HCT116 (cell line): ENCODE data around the gene CDH4. TPM values are rescaled to one million over a fixed set of nuclear protein-coding genes. Genes with fewer than 3 reads are reported as not detected.

Experiments
- ATAC-seq: fragments of 200-7000 bp; cut with Tn5 transposase; 2 replicates; pipeline ENCODE4 v1.9.1; 2020; ENCODE audit warnings: mild to moderate bottlenecking, moderate library complexity
- BruUV-seq: library from RNA; stranded (reverse); fragments of 400-500 nt; replicated peaks from 2 replicates; lab custom pipeline; 2021; lab: Mats Ljungman, UMichigan
- CTCF ChIA-PET: fragments of 300-600 bp; sonication (Branson Sonifier 250); formaldehyde crosslinking; loops from one replicate; lab custom pipeline; 2021; ENCODE audit warnings: antibody characterized with exemption; lab: Charles Lee
- POLR2A ChIA-PET: fragments of 300-600, 350-600 bp; sonication (Branson Sonifier 250); formaldehyde crosslinking; loops from one replicate; lab custom pipeline; 2021; ENCODE audit warnings: antibody characterized with exemption; lab: Charles Lee
- RAD21 ChIA-PET, 2 experiments: fragments of 300-600 bp; sonication (Branson Sonifier 250); formaldehyde crosslinking; loops; one replicate each; lab custom pipeline; 2023; ENCODE audit warnings: low total read pairs in 2 of 2; ENCODE audit not compliant: uncharacterized antibody in 2 of 2, unreplicated experiment in 2 of 2, low non-redundant PET in 1 of 2; lab: Charles Lee
- DNase-seq: peaks from one replicate; pipeline ENCODE4 v3.0.0-alpha.2; 2010; ENCODE audit warnings: low read depth, low spot score
- H2AFZ ChIP-seq: fragments of 200-600 bp; shearing (Covaris generic), sonication (generic); 2 replicates; pipeline ENCODE4 v1.6.1; 2017; ENCODE audit warnings: low read depth, mixed run types, mixed read lengths, antibody characterized with exemption, low read length; ENCODE audit not compliant: poor library complexity, severe bottlenecking
- H3K27ac ChIP-seq: 2 replicates; pipeline ENCODE4 v1.5.1; 2012; ENCODE audit warnings: low read depth, low read length
- H3K27me3 ChIP-seq: fragments of 200-600 bp; sonication (generic); 2 replicates; pipeline ENCODE4 v1.6.1; 2016; ENCODE audit warnings: mixed run types, low read length, mixed read lengths; ENCODE audit not compliant: insufficient read depth
- H3K36me3 ChIP-seq, 2 experiments: fragments of 200-500 bp in 1 of 2; fragments of 200-600 bp in 1 of 2; sonication (Bioruptor generic) in 1 of 2; sonication (generic) in 1 of 2; 2 replicates each; pipeline versions ENCODE4 v1.5.1 to v1.6.1; 2014 to 2016; ENCODE audit warnings: low read length in 2 of 2, inconsistent platforms in 1 of 2, mixed read lengths in 1 of 2, mixed run types in 1 of 2; ENCODE audit not compliant: insufficient read depth in 2 of 2, control insufficient read depth in 1 of 2
- H3K4me1 ChIP-seq, 2 experiments: fragments of 200-600 bp in 1 of 2; sonication (generic) in 1 of 2; 2 replicates each; pipeline versions ENCODE4 v1.5.1 to v1.6.1; 2012 to 2017; ENCODE audit warnings: low read length in 2 of 2, inconsistent platforms in 1 of 2, mild to moderate bottlenecking in 1 of 2, mixed read lengths in 1 of 2, mixed run types in 1 of 2, moderate library complexity in 1 of 2; ENCODE audit not compliant: insufficient read depth in 2 of 2, control insufficient read depth in 1 of 2
- H3K4me2 ChIP-seq: fragments of 200-600 bp; sonication (generic); 2 replicates; pipeline ENCODE4 v1.6.1; 2017; ENCODE audit warnings: mixed run types, low read length, mixed read lengths
- H3K4me3 ChIP-seq, 2 experiments: fragments of 200-600 bp in 1 of 2; sonication (generic) in 1 of 2; replicated peaks in 1 of 2; 2 replicates each; pipeline ENCODE4 v1.5.1; 2011 to 2016; ENCODE audit warnings: low read length in 2 of 2, control low read depth in 1 of 2, low read depth in 1 of 2, mild to moderate bottlenecking in 1 of 2, mixed read lengths in 1 of 2, mixed run types in 1 of 2
- H3K79me2 ChIP-seq: fragments of 200-600 bp; sonication (generic); 2 replicates; pipeline ENCODE4 v1.6.1; 2017; ENCODE audit warnings: mild to moderate bottlenecking, mixed run types, low read length, moderate library complexity, mixed read lengths; ENCODE audit not compliant: insufficient read depth
- H3K9ac ChIP-seq: fragments of 200-600 bp; sonication (generic); 2 replicates; pipeline ENCODE4 v1.6.1; 2016; ENCODE audit warnings: low read length, mixed read lengths
- H3K9me2 ChIP-seq: fragments of 200-600 bp; sonication (generic), shearing (Covaris generic); 2 replicates; pipeline ENCODE4 v1.6.1; 2017; ENCODE audit warnings: mixed run types, mild to moderate bottlenecking, moderate library complexity; ENCODE audit not compliant: insufficient read depth
- H3K9me3 ChIP-seq, 2 experiments: fragments of 200-500 bp in 1 of 2; fragments of 200-600 bp in 1 of 2; sonication (Bioruptor generic) in 1 of 2; sonication (generic) in 1 of 2; 2 replicates each; pipeline ENCODE4 v1.6.1; 2014 to 2017; ENCODE audit warnings: low read length in 2 of 2, mixed read lengths in 2 of 2, inconsistent platforms in 1 of 2, low read depth in 1 of 2, mild to moderate bottlenecking in 1 of 2, mixed run types in 1 of 2, moderate library complexity in 1 of 2; ENCODE audit not compliant: control insufficient read depth in 1 of 2, insufficient read depth in 1 of 2
- H4K20me1 ChIP-seq: fragments of 200-600 bp; sonication (generic), shearing (Covaris generic); 2 replicates; pipeline ENCODE4 v1.6.1; 2017; ENCODE audit warnings: mixed run types, mild to moderate bottlenecking, moderate library complexity; ENCODE audit not compliant: insufficient read depth
- CBX3 ChIP-seq: IDR thresholded peaks from 2 replicates; pipeline ENCODE4 v1.6.1; 2012; ENCODE audit warnings: low read depth
- EGR1 ChIP-seq: IDR thresholded peaks from 2 replicates; pipeline ENCODE4 v1.6.1; 2012; ENCODE audit warnings: low read depth
- FOSL1 ChIP-seq: IDR thresholded peaks from 2 replicates; pipeline ENCODE4 v1.6.1; 2012; ENCODE audit warnings: low read depth
- MAX ChIP-seq: IDR thresholded peaks from 2 replicates; pipeline ENCODE4 v1.6.1; 2012
- RAD21 ChIP-seq: IDR thresholded peaks from 2 replicates; pipeline ENCODE4 v1.6.1; 2012; ENCODE audit warnings: low read depth, mild to moderate bottlenecking
- SRF ChIP-seq: IDR thresholded peaks from 2 replicates; pipeline ENCODE4 v1.6.1; 2012; ENCODE audit warnings: low read depth
- intact Hi-C: fragments of 100-400 bp; cut with micrococcal nuclease; formaldehyde crosslinking; loops from 2 replicates; pipeline ENCODE4 v1.10.0; 2022
- total RNA-seq: library from RNA; stranded (reverse); gene quantifications from one replicate; pipeline ENCODE4 v1.2.1, GENCODE V29; 2021; ENCODE audit not compliant: unreplicated experiment

CDH4 gene
- total RNA-seq, 1 experiment from 2014 or later, result not detected

- Histone ChIP-seq H3K27ac (no peak overlapping the region), H3K36me3 (no peaks in the 10 kb centered on the region), H3K4me2 (no peak overlapping the region), H3K9ac (no peak overlapping the region), H3K9me3 (no peaks in the 10 kb centered on the region), H2AFZ (no peak overlapping the region), H3K79me2 (no peaks in the 10 kb centered on the region), H3K9me2 (no peaks in the 10 kb centered on the region), H3K27me3 (peaks cover 26% of the 10 kb centered on the region), H3K4me1 (no peaks in the 10 kb centered on the region), H3K4me3 (no peak overlapping the region), H4K20me1 (no peaks in the 10 kb centered on the region)
- BruUV-seq, result no TSS peak
- CTCF ChIA-PET, result no interaction called here
- DNase-seq, result no peak
- POLR2A ChIA-PET, result no interaction called here
- TF ChIP-seq EGR1 (no peak), CBX3 (no peak), MAX (no peak), FOSL1 (no peak)
- no peak for ATAC-seq
- RAD21 ChIA-PET, result no interaction called here
- intact Hi-C loops, result no loop called here
Observed at GRCh38 chr20:61645732-61646131, 393.7 kb downstream of the CDH4 start.

- CTCF ChIA-PET, result no interaction called here
- no peaks in the 10 kb centered on the region for H3K79me2 ChIP-seq
- H3K4me2 ChIP-seq, result no peak overlapping the region
- no peak overlapping the region for H3K9ac ChIP-seq
- RAD21 ChIA-PET, result no interaction called here
- DNase-seq (no peak), ATAC-seq (no peak)
- no peaks in the 10 kb centered on the region for H3K4me1 ChIP-seq
- BruUV-seq, result no TSS peak
- H3K27me3 ChIP-seq, result peaks cover 26% of the 10 kb centered on the region
- no peak overlapping the region for H3K27ac ChIP-seq
- TF ChIP-seq RAD21 (no peak), SRF (no peak)
- no peaks in the 10 kb centered on the region for H3K36me3 ChIP-seq
- H3K4me3 ChIP-seq, result no peak overlapping the region
- H2AFZ ChIP-seq, result no peak overlapping the region
- no peaks in the 10 kb centered on the region for H3K9me3 ChIP-seq
- POLR2A ChIA-PET, result no interaction called here
- no peaks in the 10 kb centered on the region for H4K20me1 ChIP-seq
- no peaks in the 10 kb centered on the region for H3K9me2 ChIP-seq
- intact Hi-C loops, result no loop called here
Observed at GRCh38 chr20:61646453-61646852, 394.4 kb downstream of the CDH4 start.
